GM18511 (cell line): ENCODE results near the gene MARCOL.
"Not testable (repeated sequence)": the region's sequence is repeated elsewhere in the genome, so short reads cannot be mapped to it uniquely, and the experiment has no call there.

ENCODE experiments used
- ATAC-seq: cut with Tn5 transposase; IDR thresholded peaks from one replicate; pipeline ENCODE4 v1.9.1; 2021; ENCODE audit warnings: mild to moderate bottlenecking, moderate library complexity; ENCODE audit not compliant: unreplicated experiment

MARCOL gene

DNA sequence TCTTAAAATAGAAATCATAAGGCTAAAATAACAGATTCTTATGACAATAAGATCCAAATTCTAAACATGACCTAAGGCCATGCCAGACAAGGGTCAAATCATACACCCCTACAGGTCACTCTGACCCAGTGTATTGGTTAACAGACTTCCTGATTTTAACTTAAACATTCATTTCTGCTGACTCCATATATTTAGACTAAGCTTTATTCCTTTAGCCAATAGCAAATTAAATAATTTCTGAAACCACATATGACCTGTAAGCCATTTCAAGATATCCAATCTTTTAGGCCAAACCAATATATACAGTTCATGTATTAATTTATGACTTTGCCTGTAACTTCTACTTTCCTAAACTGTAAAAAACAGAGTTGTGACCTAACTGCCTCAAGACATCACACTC, 22.9 kb downstream of the MARCOL start:
- no peak for ATAC-seq

DNA sequence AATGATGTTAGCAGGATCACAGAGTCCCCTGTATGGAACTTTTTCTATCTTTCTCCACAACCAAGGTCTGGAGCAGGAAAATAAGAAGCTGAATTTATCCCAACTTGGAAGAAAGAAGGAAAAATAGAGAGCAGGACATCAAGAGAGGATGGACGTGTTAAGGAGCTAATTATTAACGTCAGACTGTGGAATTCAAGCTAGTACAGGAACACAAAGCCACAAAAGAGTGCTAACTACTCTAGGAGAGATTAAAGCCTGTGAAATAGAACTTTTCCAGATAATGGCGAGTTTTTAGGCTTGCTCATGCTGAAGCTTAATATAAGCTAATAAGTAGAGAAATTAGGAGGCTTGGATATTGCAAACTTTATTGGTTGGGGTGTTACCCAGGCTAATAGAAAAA, 29.6 kb downstream of the MARCOL start:
- no peak for ATAC-seq

DNA sequence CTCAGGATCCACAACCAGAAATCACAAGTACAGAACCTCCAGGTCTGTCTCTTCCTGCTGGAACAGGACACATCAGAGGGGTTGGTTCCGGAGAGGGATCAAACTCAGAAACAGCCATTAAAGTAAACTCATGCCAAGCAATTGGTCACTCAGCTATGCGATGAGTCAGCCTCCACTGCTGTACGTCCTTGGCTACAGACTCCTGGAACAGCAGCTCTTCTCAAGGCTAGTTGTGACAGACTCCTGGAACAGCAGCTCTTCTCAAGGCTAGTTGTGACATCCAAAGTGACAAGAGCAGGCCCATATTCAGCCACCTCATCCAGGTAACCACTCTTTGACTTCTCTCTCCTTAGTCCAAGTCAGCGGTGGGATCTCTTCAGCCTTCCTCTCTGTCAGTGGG, 30.2 kb downstream of the MARCOL start, which contains the start of gene SPINK13:
TSS of gene SPINK13 (plus strand) at position 229 of the 400 bp plus-strand sequence. CDS start 1,279 bp downstream, outside the sequence.
- no peak for ATAC-seq

DNA sequence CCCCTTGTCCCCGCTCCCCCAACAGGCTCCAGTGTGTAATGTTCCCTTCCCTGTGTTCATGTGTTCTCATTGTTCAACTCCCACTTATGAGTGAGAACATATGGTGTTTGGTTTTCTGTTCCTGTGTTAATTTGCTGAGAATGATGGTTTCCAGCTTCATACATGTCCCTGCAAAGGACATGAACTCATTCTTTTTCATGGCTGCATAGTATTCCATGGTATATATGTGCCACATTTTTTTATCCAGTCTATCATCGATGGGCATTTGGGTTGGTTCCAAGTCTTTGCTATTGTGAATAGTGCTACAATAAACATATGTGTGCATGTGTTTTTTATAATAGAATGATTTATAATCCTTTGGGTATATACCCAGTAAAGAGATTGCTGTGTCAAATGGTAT, 36.8 kb downstream of the MARCOL start:
- ATAC-seq = not testable (repeated sequence)

DNA sequence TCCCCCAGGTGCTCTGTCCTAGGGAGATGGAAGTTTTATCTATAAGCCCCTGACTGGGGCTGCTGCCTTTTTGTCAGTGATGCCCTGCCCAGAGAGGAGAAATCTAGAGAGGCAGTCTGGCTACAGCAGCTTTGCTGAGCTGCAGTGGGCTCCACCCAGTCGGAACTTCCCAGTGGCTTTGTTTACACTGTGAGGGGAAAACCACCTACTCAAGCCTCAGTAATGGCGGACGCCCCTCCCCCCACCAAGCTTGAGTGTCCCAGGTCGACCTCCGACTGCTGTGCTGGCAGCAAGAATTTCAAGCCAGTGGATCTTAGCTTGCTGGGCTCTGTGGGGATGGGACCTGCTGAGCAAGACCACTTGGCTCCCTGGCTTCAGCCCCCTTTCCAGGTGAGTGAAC, 42.6 kb downstream of the MARCOL start:
- ATAC-seq = peak; percentile 51

DNA sequence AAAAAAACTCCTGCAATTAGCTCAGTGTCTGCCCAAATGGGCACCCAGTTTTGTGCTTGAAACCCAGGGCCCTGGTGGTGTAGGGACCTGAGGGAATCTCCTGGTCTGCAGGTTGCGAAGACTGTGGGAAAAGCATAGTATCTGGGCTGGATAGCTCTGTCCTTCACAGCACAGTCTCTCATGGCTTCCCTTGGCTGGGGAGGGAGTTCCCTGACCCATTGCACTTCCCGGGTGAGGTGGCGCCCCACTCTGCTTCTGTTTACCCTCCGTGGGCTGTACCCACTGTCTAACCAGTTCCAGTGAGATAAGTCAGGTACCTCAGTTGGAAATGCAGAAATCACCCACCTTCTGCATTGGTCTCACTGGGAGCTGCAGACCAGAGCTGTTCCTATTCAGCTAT, 43.0 kb downstream of the MARCOL start:
- ATAC-seq = peak; percentile 62

DNA sequence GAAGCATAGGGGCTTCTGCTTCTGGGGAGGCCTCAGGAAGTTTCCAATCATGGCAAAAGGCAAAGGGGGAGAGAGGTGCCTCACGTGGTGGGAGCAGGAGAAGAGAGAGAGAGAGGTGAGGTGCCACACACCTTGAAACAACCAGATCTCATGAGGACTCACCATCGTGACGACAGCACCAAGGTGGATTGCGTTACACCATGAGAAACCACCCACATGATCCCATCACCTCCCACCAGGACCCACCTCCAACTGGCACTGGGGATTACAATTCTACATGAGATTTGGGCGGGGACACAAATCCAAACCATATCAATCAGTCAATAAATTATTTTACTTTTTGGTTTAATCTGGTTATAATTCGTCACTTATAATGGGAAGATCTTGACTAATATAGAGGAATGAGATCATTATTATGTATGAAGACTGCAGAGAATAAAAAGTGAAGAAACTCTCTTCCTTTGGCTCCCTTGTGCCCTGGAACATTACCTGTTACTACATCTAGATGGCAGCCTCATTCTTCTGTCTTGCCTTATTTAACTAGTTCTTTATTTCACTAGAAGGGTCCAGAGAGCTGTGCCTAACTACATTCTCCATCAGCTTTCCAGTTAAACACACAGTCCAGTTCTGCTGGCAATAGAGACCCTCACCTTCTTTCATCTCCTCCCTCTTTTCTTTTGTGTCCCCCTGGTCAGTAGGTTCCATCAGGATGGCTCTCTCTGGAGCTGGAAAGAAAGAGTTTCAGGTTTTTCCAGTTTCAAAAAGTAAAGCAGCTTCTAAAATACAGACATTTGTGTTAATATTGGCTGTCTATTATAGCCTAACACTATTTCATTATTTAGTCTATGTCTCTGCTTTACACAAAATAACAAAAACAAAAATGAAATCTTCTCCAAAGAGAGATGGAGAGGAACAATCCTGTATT, 52.2 kb downstream of the MARCOL start:
- ATAC-seq = no peak
